DOHH2 (cell line): ENCODE results near the gene RMI1.

Experiments
- EZH2phosphoT487 ChIP-seq: fragments of 200-600 bp; sonication (generic); IDR thresholded peaks from 2 replicates; pipeline ENCODE4 v1.6.1; 2017; ENCODE audit warnings: borderline replicate concordance, mild to moderate bottlenecking, antibody characterized with exemption, low read length, moderate library complexity, mixed read lengths
- TF ChIP-seq, protein P1 (sequence below): fragments of 200-600 bp; sonication (generic); IDR thresholded peaks from one replicate; pipeline ENCODE4 v1.5.1; 2014; ENCODE audit warnings: antibody characterized with exemption, mild to moderate bottlenecking, low read depth, low read length; ENCODE audit not compliant: poor library complexity, severe bottlenecking

- TF ChIP-seq, protein P1, sequence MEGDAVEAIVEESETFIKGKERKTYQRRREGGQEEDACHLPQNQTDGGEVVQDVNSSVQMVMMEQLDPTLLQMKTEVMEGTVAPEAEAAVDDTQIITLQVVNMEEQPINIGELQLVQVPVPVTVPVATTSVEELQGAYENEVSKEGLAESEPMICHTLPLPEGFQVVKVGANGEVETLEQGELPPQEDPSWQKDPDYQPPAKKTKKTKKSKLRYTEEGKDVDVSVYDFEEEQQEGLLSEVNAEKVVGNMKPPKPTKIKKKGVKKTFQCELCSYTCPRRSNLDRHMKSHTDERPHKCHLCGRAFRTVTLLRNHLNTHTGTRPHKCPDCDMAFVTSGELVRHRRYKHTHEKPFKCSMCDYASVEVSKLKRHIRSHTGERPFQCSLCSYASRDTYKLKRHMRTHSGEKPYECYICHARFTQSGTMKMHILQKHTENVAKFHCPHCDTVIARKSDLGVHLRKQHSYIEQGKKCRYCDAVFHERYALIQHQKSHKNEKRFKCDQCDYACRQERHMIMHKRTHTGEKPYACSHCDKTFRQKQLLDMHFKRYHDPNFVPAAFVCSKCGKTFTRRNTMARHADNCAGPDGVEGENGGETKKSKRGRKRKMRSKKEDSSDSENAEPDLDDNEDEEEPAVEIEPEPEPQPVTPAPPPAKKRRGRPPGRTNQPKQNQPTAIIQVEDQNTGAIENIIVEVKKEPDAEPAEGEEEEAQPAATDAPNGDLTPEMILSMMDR, result no peak
- no peak for TF ChIP-seq EZH2phosphoT487
These were observed 5.6 kb downstream of the RMI1 start for GRCh38 chr9:83986195-83986594.
